ENCODE results near the gene GRIP1. TPM values are rescaled to one million over a fixed set of nuclear protein-coding genes. Genes with fewer than 3 reads are reported as not detected.

Gene GRIP1
- total and polyA plus RNA-seq, 2 experiments from 2014 or later, result 5.1 to 13.7 TPM

- TF ChIP-seq EZH2 (IDR thresholded peaks at IDR 0.05; ENCODE audit: low read depth, unreplicated experiment), result no peak
- TF ChIP-seq EZH2phosphoT487 (IDR thresholded peaks at IDR 0.05; ENCODE audit: unreplicated experiment), result no peak
Measured at GRCh38 chr12:66717036-66717673, 38.3 kb upstream of the GRIP1 start (continued).

DNA sequence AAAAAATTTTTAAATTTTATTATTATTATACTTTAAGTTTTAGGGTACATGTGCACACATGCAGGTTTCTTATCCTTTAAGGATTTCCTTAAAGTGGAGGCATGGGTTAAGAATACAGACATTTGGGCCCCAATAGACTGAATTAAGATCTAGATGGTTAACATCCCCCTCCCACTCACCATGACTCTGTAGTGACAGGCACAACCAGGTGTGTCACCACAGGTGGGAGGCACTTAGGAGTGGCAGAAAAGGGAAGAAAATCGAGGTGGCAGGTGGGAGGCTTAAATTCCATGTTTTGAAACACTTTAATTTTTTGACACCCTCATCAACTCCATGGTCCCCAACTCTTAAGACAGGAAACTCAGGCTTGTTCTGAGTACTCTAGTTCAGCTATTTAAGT lies 37.6 kb upstream of the GRIP1 start:
- H4K20me1 ChIP-seq (replicated peaks; ENCODE audit: insufficient read depth), result no peaks in the 10 kb centered on the region
- TF ChIP-seq POLR2AphosphoS5 (IDR thresholded peaks at IDR 0.05; ENCODE audit: low read depth) (no peak), EZH2 (IDR thresholded peaks at IDR 0.05; ENCODE audit: low read depth, unreplicated experiment) (no peak), ETS1 (IDR thresholded peaks at IDR 0.05) (no peak), STAT1 (IDR thresholded peaks at IDR 0.05; ENCODE audit: unreplicated experiment) (no peak), ZNF462 (CRISPR knock-in tag; IDR thresholded peaks at IDR 0.05) (no peak), EZH2phosphoT487 (IDR thresholded peaks at IDR 0.05; ENCODE audit: unreplicated experiment) (no peak), JUNB (IDR thresholded peaks at IDR 0.05; ENCODE audit: unreplicated experiment) (no peak)
- H3K9me2 ChIP-seq (ENCODE audit: insufficient read depth), result no peaks in the 10 kb centered on the region
- no peaks in the 10 kb centered on the region for H3K79me2 ChIP-seq (replicated peaks; ENCODE audit: insufficient read depth)
- no peak overlapping the region for H2AFZ ChIP-seq
- H3K4me1 Mint-ChIP-seq, result peaks cover 5% of the 10 kb centered on the region; the same call in 2 of the 3 replicates
- H3K9me3 Mint-ChIP-seq, result no peaks in the 10 kb centered on the region; the same call in 2 of the 3 replicates
- H3F3A ChIP-seq (replicated peaks; ENCODE audit: low read depth), result no peaks in the 10 kb centered on the region
- ATAC-seq (no peak), DNase-seq (ENCODE audit: low spot score) (no peak)
- H3K27ac ChIP-seq (ENCODE audit: low read depth), result no peak overlapping the region
- no peaks in the 10 kb centered on the region for H3K4me1 ChIP-seq (ENCODE audit: insufficient read depth)
- H3K27ac Mint-ChIP-seq, result no peak overlapping the region
- H3K36me3 Mint-ChIP-seq (ENCODE audit: low read depth), result no peaks in the 10 kb centered on the region
- H3K4me3 Mint-ChIP-seq, result no peak overlapping the region
- no peak overlapping the region for H3K4me2 ChIP-seq
- H3K27me3 ChIP-seq (ENCODE audit: insufficient read depth), result no peaks in the 10 kb centered on the region
- no peaks in the 10 kb centered on the region for H3K27me3 Mint-ChIP-seq (ENCODE audit: insufficient read depth, low read depth, poor library complexity)
- H3K4me3 ChIP-seq, result no peak overlapping the region
- no peaks in the 10 kb centered on the region for H3K36me3 ChIP-seq (ENCODE audit: insufficient read depth)
